Kidney (tissue), 14 donors: ENCODE data around the gene NPC1. TPM values are rescaled to one million over a fixed set of nuclear protein-coding genes. Genes with fewer than 3 reads are reported as not detected.

Experiments used
- DNase-seq, 5 donors: peaks; one replicate each; pipeline ENCODE4 v3.0.0-alpha.2; 2013 to 2020
- FAIRE-seq: peaks from 2 replicates; lab custom pipeline; 2012; peaks lifted over from hg19 to GRCh38; lab: Jason Lieb, UNC
- H3K27ac ChIP-seq, 2 donors: one replicate each; pipeline ENCODE4 v1.7.0; 2013; ENCODE audit warnings: low read depth in 2 of 2, low read length in 2 of 2, inconsistent platforms in 1 of 2
- H3K27me3 ChIP-seq: one replicate; pipeline ENCODE4 v1.7.1; 2013; ENCODE audit warnings: low read length, inconsistent platforms; ENCODE audit not compliant: control insufficient read depth, insufficient read depth
- H3K36me3 ChIP-seq, 3 donors: one replicate each; pipeline versions ENCODE4 v1.7.0 to v1.7.1; 2013; ENCODE audit warnings: low read length in 3 of 3, control low read depth in 1 of 3, inconsistent platforms in 1 of 3; ENCODE audit not compliant: insufficient read depth in 3 of 3, control insufficient read depth in 2 of 3
- H3K4me1 ChIP-seq, 3 donors: one replicate each; pipeline versions ENCODE4 v1.7.0 to v1.7.1; 2013; ENCODE audit warnings: low read length in 3 of 3, inconsistent platforms in 1 of 3, low read depth in 1 of 3; ENCODE audit not compliant: control insufficient read depth in 2 of 3, insufficient read depth in 2 of 3
- H3K4me3 ChIP-seq, 3 donors: one replicate each; pipeline versions ENCODE4 v1.7.0 to v1.8.1; 2013; ENCODE audit warnings: low read length in 3 of 3, control low read depth in 1 of 3, inconsistent platforms in 1 of 3
- H3K9ac ChIP-seq, 3 donors: one replicate each; pipeline versions ENCODE4 v1.7.0 to v1.7.1; 2013; ENCODE audit warnings: low read length in 3 of 3, control low read depth in 1 of 3, inconsistent platforms in 1 of 3
- H3K9me3 ChIP-seq, 3 donors: one replicate each; pipeline versions ENCODE4 v1.7.0 to v1.7.1; 2013; ENCODE audit warnings: low read length in 3 of 3, control low read depth in 1 of 3, inconsistent platforms in 1 of 3; ENCODE audit not compliant: control insufficient read depth in 2 of 3, insufficient read depth in 1 of 3
- CTCF ChIP-seq: IDR thresholded peaks from 3 replicates; pipeline ENCODE4 v1.5.1; 2012; ENCODE audit warnings: mild to moderate bottlenecking, moderate library complexity, borderline replicate concordance; ENCODE audit not compliant: insufficient read depth; ENCODE audit errors: extremely low read depth
- intact Hi-C: fragments of 100-400 bp; cut with DNase I; formaldehyde crosslinking; loops from one replicate; pipeline ENCODE4 v1.11.1; 2022
- polyA plus RNA-seq: library from polyadenylated mRNA; stranded (reverse); fragments of 350-450 nt; fragmentation: Illumina TruSeq; extraction: RNeasy Lipid Tissue Mini Kit (QIAGEN cat#74804); gene quantifications from one replicate; pipeline ENCODE4 v1.2.3, GENCODE V29; 2014; ENCODE audit warnings: low read depth, low replicate concordance; ENCODE audit not compliant: insufficient read depth
- total RNA-seq: library from RNA; stranded (reverse); fragmentation: NEBNext Ultra II Directional; extraction: Animal tissue kit (Norgen Biotek cat#: 25700); gene quantifications from one replicate; pipeline ENCODE4 v1.2.1, GENCODE V29; 2021
- donor health status: control.
- donor health status: control.
- donor health status: control.
- donor health status: control.
- donor health status: control.
- donor health status: DM: yes; HTN: yes; CAD: no.
- donor health status: Normal renal cell carcinoma (clear cell type).

The NPC1 gene
- total and polyA plus RNA-seq, 2 donors from 2014 or later = 16.0 to 50.2 TPM

GRCh38 chr18:23573626-23574431 lies 12.5 kb downstream of the NPC1 start:
- Histone ChIP-seq H3K9ac (no peak overlapping the region), H3K4me3 (no peak overlapping the region), H3K27ac (peak overlapping the region in 1 of 2 donors; percentile 69), H3K4me1 (peaks cover 0 to 6% (median 0%) of the 10 kb centered on the region in 3 donors), H3K9me3 (no peaks in the 10 kb centered on the region), H3K27me3 (no peaks in the 10 kb centered on the region), H3K36me3 (peaks cover 0 to 5% (median under 1%) of the 10 kb centered on the region in 3 donors)
- intact Hi-C loops = no loop called here
- TF ChIP-seq CTCF = no peak
- DNase-seq (no peak), FAIRE-seq (no peak)

GRCh38 chr18:23573020-23573419 lies 13.3 kb downstream of the NPC1 start:
- Histone ChIP-seq H3K9me3 (no peaks in the 10 kb centered on the region), H3K27me3 (no peaks in the 10 kb centered on the region), H3K36me3 (peaks cover 0 to 10% (median 8%) of the 10 kb centered on the region in 3 donors), H3K4me1 (peaks cover 0 to 6% (median 0%) of the 10 kb centered on the region in 3 donors), H3K9ac (no peak overlapping the region), H3K27ac (no peak overlapping the region), H3K4me3 (no peak overlapping the region)
- intact Hi-C loops = no loop called here
- FAIRE-seq = no peak
- TF ChIP-seq CTCF = no peak
- DNase-seq = no peak

- no peak for TF ChIP-seq CTCF
- no peak for FAIRE-seq
- peaks cover 1 to 12% (median 10%) of the 10 kb centered on the region in 3 donors for H3K36me3 ChIP-seq
- peaks cover 0 to 6% (median 0%) of the 10 kb centered on the region in 3 donors for H3K4me1 ChIP-seq
- DNase-seq = no peak
- no peak overlapping the region for H3K9ac ChIP-seq
- no peak overlapping the region for H3K4me3 ChIP-seq
- no peak overlapping the region for H3K27ac ChIP-seq
- intact Hi-C loops = no loop called here
- no peaks in the 10 kb centered on the region for H3K9me3 ChIP-seq
- H3K27me3 ChIP-seq = no peaks in the 10 kb centered on the region
These were observed 13.7 kb downstream of the NPC1 start for GRCh38 chr18:23572570-23572969.
